Kidney (tissue), 14 donors: ENCODE results near the gene RBM23. TPM values are rescaled to one million over a fixed set of nuclear protein-coding genes. Genes with fewer than 3 reads are reported as not detected.
"Not testable (repeated sequence)": the region's sequence is repeated elsewhere in the genome, so short reads cannot be mapped to it uniquely, and the experiment has no call there.

Experiments used
- DNase-seq, 5 donors: peaks; one replicate each; pipeline ENCODE4 v3.0.0-alpha.2; 2013 to 2020
- FAIRE-seq: peaks from 2 replicates; lab custom pipeline; 2012; peaks lifted over from hg19 to GRCh38; lab: Jason Lieb, UNC
- H3K27ac ChIP-seq, 2 donors: one replicate each; pipeline ENCODE4 v1.7.0; 2013; ENCODE audit warnings: low read depth in 2 of 2, low read length in 2 of 2, inconsistent platforms in 1 of 2
- H3K27me3 ChIP-seq: one replicate; pipeline ENCODE4 v1.7.1; 2013; ENCODE audit warnings: low read length, inconsistent platforms; ENCODE audit not compliant: control insufficient read depth, insufficient read depth
- H3K36me3 ChIP-seq, 3 donors: one replicate each; pipeline versions ENCODE4 v1.7.0 to v1.7.1; 2013; ENCODE audit warnings: low read length in 3 of 3, control low read depth in 1 of 3, inconsistent platforms in 1 of 3; ENCODE audit not compliant: insufficient read depth in 3 of 3, control insufficient read depth in 2 of 3
- H3K4me1 ChIP-seq, 3 donors: one replicate each; pipeline versions ENCODE4 v1.7.0 to v1.7.1; 2013; ENCODE audit warnings: low read length in 3 of 3, inconsistent platforms in 1 of 3, low read depth in 1 of 3; ENCODE audit not compliant: control insufficient read depth in 2 of 3, insufficient read depth in 2 of 3
- H3K4me3 ChIP-seq, 3 donors: one replicate each; pipeline versions ENCODE4 v1.7.0 to v1.8.1; 2013; ENCODE audit warnings: low read length in 3 of 3, control low read depth in 1 of 3, inconsistent platforms in 1 of 3
- H3K9ac ChIP-seq, 3 donors: one replicate each; pipeline versions ENCODE4 v1.7.0 to v1.7.1; 2013; ENCODE audit warnings: low read length in 3 of 3, control low read depth in 1 of 3, inconsistent platforms in 1 of 3
- H3K9me3 ChIP-seq, 3 donors: one replicate each; pipeline versions ENCODE4 v1.7.0 to v1.7.1; 2013; ENCODE audit warnings: low read length in 3 of 3, control low read depth in 1 of 3, inconsistent platforms in 1 of 3; ENCODE audit not compliant: control insufficient read depth in 2 of 3, insufficient read depth in 1 of 3
- CTCF ChIP-seq: IDR thresholded peaks from 3 replicates; pipeline ENCODE4 v1.5.1; 2012; ENCODE audit warnings: mild to moderate bottlenecking, moderate library complexity, borderline replicate concordance; ENCODE audit not compliant: insufficient read depth; ENCODE audit errors: extremely low read depth
- intact Hi-C: fragments of 100-400 bp; cut with DNase I; formaldehyde crosslinking; loops from one replicate; pipeline ENCODE4 v1.11.1; 2022
- polyA plus RNA-seq: library from polyadenylated mRNA; stranded (reverse); fragments of 350-450 nt; fragmentation: Illumina TruSeq; extraction: RNeasy Lipid Tissue Mini Kit (QIAGEN cat#74804); gene quantifications from one replicate; pipeline ENCODE4 v1.2.3, GENCODE V29; 2014; ENCODE audit warnings: low read depth, low replicate concordance; ENCODE audit not compliant: insufficient read depth
- total RNA-seq: library from RNA; stranded (reverse); fragmentation: NEBNext Ultra II Directional; extraction: Animal tissue kit (Norgen Biotek cat#: 25700); gene quantifications from one replicate; pipeline ENCODE4 v1.2.1, GENCODE V29; 2021
- donor health status: control.
- donor health status: control.
- donor health status: control.
- donor health status: control.
- donor health status: control.
- donor health status: DM: yes; HTN: yes; CAD: no.
- donor health status: Normal renal cell carcinoma (clear cell type).

The RBM23 gene
- total and polyA plus RNA-seq, 2 donors from 2014 or later = 44.8 to 93.6 TPM

- no peaks in the 10 kb centered on the region for H3K9me3 ChIP-seq
- no peak for DNase-seq
- peaks cover 9 to 33% (median 31%) of the 10 kb centered on the region in 3 donors for H3K36me3 ChIP-seq
- no peak for FAIRE-seq
- no peak overlapping the region for H3K9ac ChIP-seq
- intact Hi-C loops = no loop called here
- no peak overlapping the region for H3K27ac ChIP-seq
- peaks cover 3 to 10% (median 3%) of the 10 kb centered on the region in 3 donors for H3K4me1 ChIP-seq
- no peaks in the 10 kb centered on the region for H3K27me3 ChIP-seq
- TF ChIP-seq CTCF = no peak
- no peak overlapping the region for H3K4me3 ChIP-seq
Observed at GRCh38 chr14:22920697-22921096, 1.7 kb upstream of the RBM23 start.

GRCh38 chr14:22919601-22919921 lies 612 bp upstream of the RBM23 start:
- Histone ChIP-seq H3K27ac (peak overlapping the region; percentile 84 to 92), H3K27me3 (no peaks in the 10 kb centered on the region), H3K4me1 (peaks cover 3 to 10% (median 3%) of the 10 kb centered on the region in 3 donors), H3K9ac (peak overlapping the region; percentile 41 to 70 (median 61)), H3K36me3 (peaks cover 6 to 31% (median 28%) of the 10 kb centered on the region in 3 donors), H3K4me3 (peak overlapping the region; percentile 74 to 94 (median 76)), H3K9me3 (no peaks in the 10 kb centered on the region)
- no peak for TF ChIP-seq CTCF
- intact Hi-C loops = no loop called here
- FAIRE-seq (no peak), DNase-seq (no peak)

- intact Hi-C loops = no loop called here
- H3K4me1 ChIP-seq = peaks cover 3 to 10% (median 3%) of the 10 kb centered on the region in 3 donors
- H3K9ac ChIP-seq = no peak overlapping the region
- H3K36me3 ChIP-seq = peaks cover 1 to 9% (median 7%) of the 10 kb centered on the region in 3 donors
- FAIRE-seq = no peak
- H3K4me3 ChIP-seq = no peak overlapping the region
- H3K27me3 ChIP-seq = no peaks in the 10 kb centered on the region
- no peak overlapping the region for H3K27ac ChIP-seq
- no peak for TF ChIP-seq CTCF
- no peak for DNase-seq
- no peaks in the 10 kb centered on the region for H3K9me3 ChIP-seq
Observed at GRCh38 chr14:22915886-22916521, 2.9 kb downstream of the RBM23 start.

GRCh38 chr14:22914836-22915235 lies 4.1 kb downstream of the RBM23 start:
- H3K36me3 ChIP-seq, DNase-seq, intact Hi-C loops, H3K27ac ChIP-seq, H3K27me3 ChIP-seq, H3K9ac ChIP-seq, H3K4me3 ChIP-seq, H3K9me3 ChIP-seq, H3K4me1 ChIP-seq, FAIRE-seq: not testable (repeated sequence)
